Esophagus mucosa (tissue), 1 donor: ENCODE results near the gene MBLAC1. TPM values are rescaled to one million over a fixed set of nuclear protein-coding genes. Genes with fewer than 3 reads are reported as not detected.

Experiments
- ATAC-seq: fragments of 200-7000 bp; cut with Tn5 transposase; one replicate; pipeline ENCODE4 v1.9.1; 2020
- total RNA-seq: library from RNA; stranded (reverse); gene quantifications from one replicate; pipeline ENCODE4 v1.2.4, GENCODE V29; 2023
- donor health status: DM: yes; HTN: yes; CAD: no.

MBLAC1 gene
- total RNA-seq, 1 donor from 2014 or later = 1.7 TPM

GRCh38 chr7:100154651-100155491 is 28.1 kb downstream of the MBLAC1 start:
- no peak for ATAC-seq

GRCh38 chr7:100155553-100156317 is 29.0 kb downstream of the MBLAC1 start:
- no peak for ATAC-seq

- ATAC-seq = no peak
These were observed 29.7 kb downstream of the MBLAC1 start for GRCh38 chr7:100156331-100157068.

- ATAC-seq = no peak
These were observed 30.2 kb downstream of the MBLAC1 start for GRCh38 chr7:100157069-100157333.

- peak; percentile 77 for ATAC-seq
These were observed 30.8 kb downstream of the MBLAC1 start for GRCh38 chr7:100157334-100158228.

- peak; percentile 65 for ATAC-seq
These were observed 31.7 kb downstream of the MBLAC1 start, which contains the start of gene TRAPPC14 for GRCh38 chr7:100158229-100159098. Gene TRAPPC14, minus strand, starts transcription at chr7:100158723. Its CDS starts 224 bp downstream, at chr7:100158499.

GRCh38 chr7:100159099-100159623 is 32.4 kb downstream of the MBLAC1 start:
- ATAC-seq = no peak

- no peak for ATAC-seq
These were observed 33.3 kb downstream of the MBLAC1 start for GRCh38 chr7:100160067-100160466.

- peak; percentile 90 for ATAC-seq
These were observed 36.3 kb downstream of the MBLAC1 start for GRCh38 chr7:100163006-100163531.

GRCh38 chr7:100163871-100164270 is 37.1 kb downstream of the MBLAC1 start:
- ATAC-seq = no peak

GRCh38 chr7:100166317-100166940 is 39.7 kb downstream of the MBLAC1 start:
- no peak for ATAC-seq

GRCh38 chr7:100166970-100167911 is 40.5 kb downstream of the MBLAC1 start:
- ATAC-seq = no peak

- ATAC-seq = peak; percentile 8
These were observed 41.2 kb downstream of the MBLAC1 start for GRCh38 chr7:100167912-100168323.

GRCh38 chr7:100169147-100169850 is 42.5 kb downstream of the MBLAC1 start:
- no peak for ATAC-seq

- no peak for ATAC-seq
These were observed 43.5 kb downstream of the MBLAC1 start for GRCh38 chr7:100170101-100170897.

- peak; percentile 23 for ATAC-seq
These were observed 44.4 kb downstream of the MBLAC1 start for GRCh38 chr7:100171087-100171681.

GRCh38 chr7:100171840-100172239 is 45.1 kb downstream of the MBLAC1 start:
- ATAC-seq = no peak
